ENCODE data around the gene PLCB1. TPM values are rescaled to one million over a fixed set of nuclear protein-coding genes. Genes with fewer than 3 reads are reported as not detected.

PLCB1 gene
- total RNA-seq, 1 donor from 2014 or later = 6.3 TPM

- DNase-seq (no peak), ATAC-seq (no peak)
- no peaks in the 10 kb centered on the region for H3K36me3 ChIP-seq
- TF ChIP-seq CTCF (IDR thresholded peaks at IDR 0.05) = no peak
- H3K27me3 ChIP-seq (ENCODE audit: low read depth) = no peaks in the 10 kb centered on the region
- intact Hi-C loops (cut with DNase I) = no loop called here
- no peak overlapping the region for H3K4me3 ChIP-seq
- H3K27ac ChIP-seq = no peak overlapping the region
- no peaks in the 10 kb centered on the region for H3K9me3 ChIP-seq
- peaks cover 4% of the 10 kb centered on the region for H3K4me1 ChIP-seq
These were observed 360.1 kb downstream of the PLCB1 start for GRCh38 chr20:8492173-8492572.

- Histone ChIP-seq H3K4me3 (no peak overlapping the region), H3K27me3 (ENCODE audit: low read depth) (no peaks in the 10 kb centered on the region), H3K9me3 (no peaks in the 10 kb centered on the region), H3K4me1 (peaks cover 4% of the 10 kb centered on the region), H3K27ac (no peak overlapping the region), H3K36me3 (no peaks in the 10 kb centered on the region)
- no peak for TF ChIP-seq CTCF (IDR thresholded peaks at IDR 0.05)
- intact Hi-C loops (cut with DNase I) = no loop called here
- DNase-seq (no peak), ATAC-seq (no peak)
These were observed 366.5 kb downstream of the PLCB1 start for GRCh38 chr20:8498571-8498970.

- H3K4me3 ChIP-seq = no peak overlapping the region
- H3K36me3 ChIP-seq = no peaks in the 10 kb centered on the region
- H3K9me3 ChIP-seq = no peaks in the 10 kb centered on the region
- TF ChIP-seq CTCF (IDR thresholded peaks at IDR 0.05) = no peak
- no peaks in the 10 kb centered on the region for H3K4me1 ChIP-seq
- no peak for DNase-seq
- intact Hi-C loops (cut with DNase I) = no loop called here
- no peak overlapping the region for H3K27ac ChIP-seq
- no peak for ATAC-seq
- H3K27me3 ChIP-seq (ENCODE audit: low read depth) = no peaks in the 10 kb centered on the region
These were observed 372.0 kb downstream of the PLCB1 start for GRCh38 chr20:8504030-8504429.

- TF ChIP-seq CTCF (IDR thresholded peaks at IDR 0.05) = no peak
- intact Hi-C loops (cut with DNase I) = no loop called here
- no peak for DNase-seq
These were observed 373.6 kb downstream of the PLCB1 start for GRCh38 chr20:8505476-8506200.

GRCh38 chr20:8507231-8507630, 375.2 kb downstream of the PLCB1 start:
- ATAC-seq = no peak

More at GRCh38 chr20:8505476-8506200, 373.6 kb downstream of the PLCB1 start:
- Histone ChIP-seq H3K36me3 (no peaks in the 10 kb centered on the region), H3K4me1 (no peaks in the 10 kb centered on the region), H3K27ac (no peak overlapping the region), H3K27me3 (ENCODE audit: low read depth) (no peaks in the 10 kb centered on the region), H3K9me3 (no peaks in the 10 kb centered on the region), H3K4me3 (no peak overlapping the region)
- no peak for ATAC-seq

More at GRCh38 chr20:8507231-8507630, 375.2 kb downstream of the PLCB1 start:
- Histone ChIP-seq H3K4me1 (no peaks in the 10 kb centered on the region), H3K27ac (no peak overlapping the region), H3K4me3 (no peak overlapping the region), H3K27me3 (ENCODE audit: low read depth) (no peaks in the 10 kb centered on the region), H3K9me3 (no peaks in the 10 kb centered on the region), H3K36me3 (no peaks in the 10 kb centered on the region)
- intact Hi-C loops (cut with DNase I) = no loop called here
- DNase-seq = no peak
- no peak for TF ChIP-seq CTCF (IDR thresholded peaks at IDR 0.05)
